ENCODE measurements around the gene MYD88. TPM values are rescaled to one million over a fixed set of nuclear protein-coding genes. Genes with fewer than 3 reads are reported as not detected.

The MYD88 gene
- total RNA-seq, 1 donor = 8.7 TPM

DNA sequence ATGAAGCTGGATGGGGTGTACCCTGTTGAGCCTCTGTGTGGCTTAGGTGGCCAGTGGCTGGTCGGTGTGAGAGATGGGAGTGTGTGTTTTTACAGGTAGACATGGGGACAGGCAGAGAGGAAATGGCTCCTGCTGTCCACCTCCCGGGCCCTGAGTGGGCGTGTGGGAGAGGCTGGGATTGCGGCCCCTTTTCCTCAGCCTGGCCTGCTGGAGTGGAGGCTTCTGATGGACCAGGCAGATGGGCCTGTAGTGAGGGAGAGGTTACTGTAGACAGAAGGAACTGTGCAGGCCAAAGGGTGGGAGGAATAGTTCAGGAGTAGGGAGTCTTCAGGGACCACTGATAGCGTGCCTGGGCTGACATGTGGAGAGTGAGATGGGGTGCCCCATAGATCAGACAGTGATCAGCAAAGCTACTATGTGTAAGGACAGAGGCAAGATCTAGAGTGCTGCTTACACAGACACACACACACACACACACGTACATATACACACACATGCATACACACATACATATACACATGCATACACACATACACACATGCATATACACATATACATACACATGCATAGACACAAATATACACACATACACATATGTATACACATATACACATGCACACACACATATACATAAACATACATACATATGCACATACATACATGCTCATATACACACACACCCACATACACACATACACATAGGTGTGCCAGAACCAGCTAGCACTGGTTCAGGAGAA, 28.0 kb upstream of the MYD88 start:
- Histone ChIP-seq H3K4me3 (ENCODE audit: insufficient read depth, low read length) (no peak overlapping the region), H3K36me3 (ENCODE audit: insufficient read depth, low read length) (no peaks in the 10 kb centered on the region), H3K4me2 (ENCODE audit: insufficient read depth, low read length) (no peak overlapping the region), H3K27me3 (ENCODE audit: insufficient read depth, low read length) (peaks cover 12% of the 10 kb centered on the region), H2AFZ (ENCODE audit: low read length) (no peak overlapping the region), H3K79me2 (ENCODE audit: insufficient read depth, low read length) (no peaks in the 10 kb centered on the region), H3K9me3 (ENCODE audit: low read depth, low read length) (no peaks in the 10 kb centered on the region), H3K4me1 (ENCODE audit: insufficient read depth, low read length) (no peaks in the 10 kb centered on the region), H4K20me1 (ENCODE audit: insufficient read depth, low read length) (no peaks in the 10 kb centered on the region), H3K27ac (ENCODE audit: low read depth, low read length) (no peak overlapping the region)
- no peak for TF ChIP-seq CTCF (IDR thresholded peaks at IDR 0.05; ENCODE audit: extremely low read depth, low read depth, low read length)
- DNase-seq (ENCODE audit: insufficient read length, low spot score, missing footprints) = peak; percentile 74

GRCh38 chr3:38111201-38111600, 27.3 kb upstream of the MYD88 start:
- Histone ChIP-seq H3K79me2 (ENCODE audit: insufficient read depth, low read length) (no peaks in the 10 kb centered on the region), H3K36me3 (ENCODE audit: insufficient read depth, low read length) (no peaks in the 10 kb centered on the region), H3K4me2 (ENCODE audit: insufficient read depth, low read length) (no peak overlapping the region), H3K27ac (ENCODE audit: low read depth, low read length) (no peak overlapping the region), H3K9me3 (ENCODE audit: low read depth, low read length) (no peaks in the 10 kb centered on the region), H3K4me3 (ENCODE audit: insufficient read depth, low read length) (no peak overlapping the region), H3K4me1 (ENCODE audit: insufficient read depth, low read length) (no peaks in the 10 kb centered on the region), H3K27me3 (ENCODE audit: insufficient read depth, low read length) (peaks cover 13% of the 10 kb centered on the region), H2AFZ (ENCODE audit: low read length) (no peak overlapping the region), H4K20me1 (ENCODE audit: insufficient read depth, low read length) (no peaks in the 10 kb centered on the region)
- no peak for DNase-seq (ENCODE audit: insufficient read length, low spot score, missing footprints)
- TF ChIP-seq CTCF (IDR thresholded peaks at IDR 0.05; ENCODE audit: extremely low read depth, low read depth, low read length) = no peak

- peaks cover 13% of the 10 kb centered on the region for H3K27me3 ChIP-seq (ENCODE audit: insufficient read depth, low read length)
- H3K4me1 ChIP-seq (ENCODE audit: insufficient read depth, low read length) = no peaks in the 10 kb centered on the region
- no peak overlapping the region for H2AFZ ChIP-seq (ENCODE audit: low read length)
- no peaks in the 10 kb centered on the region for H3K9me3 ChIP-seq (ENCODE audit: low read depth, low read length)
- no peaks in the 10 kb centered on the region for H4K20me1 ChIP-seq (ENCODE audit: insufficient read depth, low read length)
- no peak overlapping the region for H3K4me3 ChIP-seq (ENCODE audit: insufficient read depth, low read length)
- no peaks in the 10 kb centered on the region for H3K36me3 ChIP-seq (ENCODE audit: insufficient read depth, low read length)
- DNase-seq (ENCODE audit: insufficient read length, low spot score, missing footprints) = no peak
- TF ChIP-seq CTCF (IDR thresholded peaks at IDR 0.05; ENCODE audit: extremely low read depth, low read depth, low read length) = no peak
- no peaks in the 10 kb centered on the region for H3K79me2 ChIP-seq (ENCODE audit: insufficient read depth, low read length)
- no peak overlapping the region for H3K27ac ChIP-seq (ENCODE audit: low read depth, low read length)
- H3K4me2 ChIP-seq (ENCODE audit: insufficient read depth, low read length) = no peak overlapping the region
Measured at GRCh38 chr3:38111696-38112377, 26.6 kb upstream of the MYD88 start.

- H3K9me3 ChIP-seq (ENCODE audit: low read depth, low read length) = no peaks in the 10 kb centered on the region
- H3K36me3 ChIP-seq (ENCODE audit: insufficient read depth, low read length) = no peaks in the 10 kb centered on the region
- H3K27ac ChIP-seq (ENCODE audit: low read depth, low read length) = no peak overlapping the region
- H3K4me2 ChIP-seq (ENCODE audit: insufficient read depth, low read length) = no peak overlapping the region
- H4K20me1 ChIP-seq (ENCODE audit: insufficient read depth, low read length) = no peaks in the 10 kb centered on the region
- no peak for TF ChIP-seq CTCF (IDR thresholded peaks at IDR 0.05; ENCODE audit: extremely low read depth, low read depth, low read length)
- no peaks in the 10 kb centered on the region for H3K79me2 ChIP-seq (ENCODE audit: insufficient read depth, low read length)
- no peak overlapping the region for H3K4me3 ChIP-seq (ENCODE audit: insufficient read depth, low read length)
- H2AFZ ChIP-seq (ENCODE audit: low read length) = no peak overlapping the region
- no peaks in the 10 kb centered on the region for H3K4me1 ChIP-seq (ENCODE audit: insufficient read depth, low read length)
- no peak for DNase-seq (ENCODE audit: insufficient read length, low spot score, missing footprints)
- H3K27me3 ChIP-seq (ENCODE audit: insufficient read depth, low read length) = peaks cover 13% of the 10 kb centered on the region
Measured at GRCh38 chr3:38112378-38112761, 26.1 kb upstream of the MYD88 start.

Data from osteoblast (primary cell).